NCI-H1092 (cell line): ENCODE data around the gene C1QTNF12.
"Not testable (repeated sequence)": the region's sequence is repeated elsewhere in the genome, so short reads cannot be mapped to it uniquely, and the experiment has no call there.

Source experiments
- DNase-seq: peaks from one replicate; lab custom pipeline; 2025; lab: John Stamatoyannopoulos, UW

C1QTNF12 gene

GRCh38 chr1:1199141-1199960 lies 47.2 kb downstream of the C1QTNF12 start:
- no peak for DNase-seq

GRCh38 chr1:1198423-1199140 lies 47.9 kb downstream of the C1QTNF12 start:
- no peak for DNase-seq

- DNase-seq, result no peak
Observed at GRCh38 chr1:1197551-1198422, 48.7 kb downstream of the C1QTNF12 start.

GRCh38 chr1:1197188-1197500 lies 49.4 kb downstream of the C1QTNF12 start:
- no peak for DNase-seq

GRCh38 chr1:1196431-1197187 lies 49.9 kb downstream of the C1QTNF12 start:
- DNase-seq, result no peak

- DNase-seq, result not testable (repeated sequence)
Observed at GRCh38 chr1:1195726-1196125, 50.8 kb downstream of the C1QTNF12 start.

- DNase-seq, result no peak
Observed at GRCh38 chr1:1194723-1195122, 51.8 kb downstream of the C1QTNF12 start.
